Bronchial epithelial cell (primary cell): ENCODE results near the gene CSNK1D. TPM values are rescaled to one million over a fixed set of nuclear protein-coding genes. Genes with fewer than 3 reads are reported as not detected.

ENCODE experiments used
- DNase-seq: peaks from one replicate; pipeline ENCODE4 v3.0.0-alpha.2; 2010; ENCODE audit warnings: low read depth
- FAIRE-seq: peaks from 2 replicates; lab custom pipeline; 2011; peaks lifted over from hg19 to GRCh38; lab: Jason Lieb, UNC
- H3K27me3 ChIP-seq: 2 replicates; pipeline ENCODE4 v1.5.1; 2011; ENCODE audit warnings: low read length; ENCODE audit not compliant: control insufficient read depth, insufficient read depth
- H3K36me3 ChIP-seq: 2 replicates; pipeline ENCODE4 v1.5.1; 2011; ENCODE audit warnings: low read length; ENCODE audit not compliant: control insufficient read depth, insufficient read depth
- H3K4me3 ChIP-seq: 2 replicates; pipeline ENCODE4 v1.5.1; 2011; ENCODE audit warnings: mild to moderate bottlenecking, low read depth, low read length, control low read depth
- CTCF ChIP-seq: IDR thresholded peaks from 2 replicates; pipeline ENCODE4 v1.5.1; 2011; ENCODE audit warnings: mild to moderate bottlenecking, moderate library complexity, low read length, control low read depth, inconsistent platforms; ENCODE audit not compliant: insufficient read depth, severe bottlenecking
- total RNA-seq: library from RNA; depleted of rRNA; stranded (reverse); fragments of >200 nt; gene quantifications from 2 replicates; pipeline ENCODE4 v1.2.1, GENCODE V29; 2014

CSNK1D gene
- total RNA-seq, 1 donor from 2014 or later = 72.4 TPM

GRCh38 chr17:82217530-82218204, 55.8 kb downstream of the CSNK1D start:
- no peaks in the 10 kb centered on the region for H3K27me3 ChIP-seq
- FAIRE-seq = no peak
- peak; percentile 58 for DNase-seq
- no peaks in the 10 kb centered on the region for H3K36me3 ChIP-seq
- TF ChIP-seq CTCF = no peak
- H3K4me3 ChIP-seq = no peak overlapping the region

- no peak for TF ChIP-seq CTCF
Measured at GRCh38 chr17:82217120-82217529, 56.4 kb downstream of the CSNK1D start.

DNA sequence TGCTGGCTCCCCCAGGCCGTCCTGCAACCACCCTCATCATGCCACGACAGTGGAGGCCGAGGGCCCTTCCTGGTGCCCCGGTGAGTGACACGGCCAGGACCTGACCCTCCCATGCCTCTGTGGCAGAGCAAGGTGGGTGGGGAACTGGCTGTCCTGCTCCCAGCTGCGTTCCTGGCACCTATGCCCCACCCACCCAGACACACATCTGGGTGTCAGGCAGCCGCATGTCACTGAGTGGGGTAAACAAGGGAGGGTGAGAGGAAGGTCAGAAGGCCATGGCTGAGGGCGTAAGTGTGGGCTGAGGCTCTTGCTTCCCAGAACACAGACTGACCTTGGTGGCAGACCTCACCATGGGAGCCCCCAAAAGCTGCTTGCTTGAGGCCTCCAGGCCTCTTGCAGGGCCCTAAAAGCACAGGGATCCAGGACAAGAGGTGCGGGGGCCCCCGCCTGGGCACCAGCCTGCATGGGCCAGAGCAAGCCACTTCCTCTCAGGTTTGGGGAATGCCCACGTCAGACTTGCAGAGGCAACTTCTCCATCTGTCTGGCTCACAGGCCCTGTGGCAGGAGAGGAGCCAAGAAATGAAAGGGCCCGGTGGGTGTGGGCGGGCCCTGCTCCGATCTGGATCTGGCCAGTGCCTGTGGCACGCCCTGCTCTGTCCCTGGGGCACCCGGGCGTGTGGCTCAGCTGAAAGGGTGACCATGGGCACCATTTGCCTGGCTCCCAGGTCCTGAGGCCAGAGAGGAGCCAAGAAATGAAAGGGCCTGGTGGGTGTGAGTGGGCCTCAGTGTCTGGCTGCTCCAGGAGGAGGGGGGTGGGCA, 57.0 kb downstream of the CSNK1D start:
- Histone ChIP-seq H3K36me3 (no peaks in the 10 kb centered on the region), H3K27me3 (no peaks in the 10 kb centered on the region), H3K4me3 (no peak overlapping the region)
- no peak for TF ChIP-seq CTCF
- no peak for FAIRE-seq
- DNase-seq = peak; percentile 82

More at GRCh38 chr17:82217120-82217529, 56.4 kb downstream of the CSNK1D start:
- H3K27me3 ChIP-seq = no peaks in the 10 kb centered on the region
- no peak overlapping the region for H3K4me3 ChIP-seq
- DNase-seq (no peak), FAIRE-seq (no peak)
- H3K36me3 ChIP-seq = no peaks in the 10 kb centered on the region

DNA sequence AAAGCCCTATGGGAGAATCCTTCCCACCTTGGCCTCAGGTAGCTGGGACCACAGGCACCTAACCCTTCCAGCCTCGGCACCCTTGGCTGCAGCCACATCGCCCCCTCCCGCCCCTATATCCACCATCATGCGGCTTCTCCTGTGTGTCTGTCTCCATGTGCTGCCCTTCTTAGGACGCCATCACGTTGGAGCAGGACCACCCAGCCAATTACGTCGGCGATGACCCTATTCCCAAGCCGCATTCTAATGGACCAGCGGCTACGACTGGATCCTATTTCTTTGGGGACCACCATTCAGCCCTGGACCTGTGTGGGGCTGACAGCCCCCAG, 57.6 kb downstream of the CSNK1D start:
- H3K36me3 ChIP-seq = no peaks in the 10 kb centered on the region
- FAIRE-seq (no peak), DNase-seq (no peak)
- no peak overlapping the region for H3K4me3 ChIP-seq
- no peaks in the 10 kb centered on the region for H3K27me3 ChIP-seq
- TF ChIP-seq CTCF = no peak

DNA sequence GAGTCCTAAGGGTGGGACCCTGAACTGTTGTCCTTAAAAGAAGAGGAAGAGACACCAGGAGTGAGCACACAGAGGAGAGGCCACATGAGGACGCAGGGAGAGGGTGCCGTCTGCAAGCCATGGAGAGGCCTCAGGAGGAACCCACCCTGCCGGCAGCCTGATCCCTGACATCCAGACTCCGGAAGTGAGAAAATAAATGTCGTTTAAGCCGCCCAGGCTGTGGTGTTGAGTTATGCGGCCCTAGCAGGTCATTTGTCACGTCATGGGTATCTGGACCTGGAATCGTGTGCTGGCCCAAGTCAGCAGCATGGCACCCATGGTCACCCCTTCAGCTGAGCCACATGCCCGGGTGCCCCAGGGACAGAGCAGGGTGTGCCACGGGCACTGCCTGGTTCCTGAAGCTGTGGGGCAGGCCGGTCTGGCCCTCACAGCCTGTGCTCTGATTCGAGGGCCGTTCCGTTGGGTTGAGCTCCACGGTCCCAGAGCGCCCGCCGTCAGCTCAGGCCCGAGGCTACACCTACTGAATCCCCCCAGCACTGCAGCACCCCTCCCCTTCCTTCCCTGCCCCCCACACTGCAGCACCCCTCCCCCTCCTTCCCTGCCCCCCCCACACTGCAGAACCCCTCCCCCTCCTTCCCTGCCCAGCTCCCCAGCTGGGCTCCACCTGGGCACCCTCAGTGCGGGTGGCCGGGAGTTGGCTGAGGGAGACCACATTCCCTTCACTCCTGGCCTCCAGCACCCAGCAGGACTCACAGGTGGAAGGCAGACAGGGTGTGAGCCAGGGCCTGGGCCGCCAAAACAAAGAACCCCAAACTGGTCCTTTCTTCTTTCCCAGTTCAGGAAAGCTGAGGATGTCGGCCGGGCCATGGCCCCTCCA, 58.2 kb downstream of the CSNK1D start:
- no peak for TF ChIP-seq CTCF
- FAIRE-seq (no peak), DNase-seq (no peak)
- no peaks in the 10 kb centered on the region for H3K27me3 ChIP-seq
- no peak overlapping the region for H3K4me3 ChIP-seq
- no peaks in the 10 kb centered on the region for H3K36me3 ChIP-seq
